BLaER1 treated with 17β-estradiol and CSF1 and Interleukin-3, amounts not matched to agents 10 nM and 100 nM (cell line): ENCODE results near the gene TCP11X2.
"Not testable (repeated sequence)": the region's sequence is repeated elsewhere in the genome, so short reads cannot be mapped to it uniquely, and the experiment has no call there.

Experiments
- H3K27ac ChIP-seq, 11 experiments: shearing (Covaris generic); formaldehyde crosslinking; 2 replicates each; pipeline ENCODE4 v1.8.1; 2022
- H3K27me3 ChIP-seq, 11 experiments: shearing (Covaris generic); formaldehyde crosslinking; 2 replicates each; pipeline ENCODE4 v1.8.1; 2022
- H3K36me3 ChIP-seq, 11 experiments: shearing (Covaris generic); formaldehyde crosslinking; 2 replicates each; pipeline ENCODE4 v1.8.1; 2022
- H3K4me1 ChIP-seq, 10 experiments: shearing (Covaris generic); formaldehyde crosslinking; 2 replicates each; pipeline ENCODE4 v1.8.1; 2022
- H3K4me2 ChIP-seq, 11 experiments: shearing (Covaris generic); formaldehyde crosslinking; 2 replicates each; pipeline ENCODE4 v1.8.1; 2022
- H3K4me3 ChIP-seq, 10 experiments: shearing (Covaris generic); formaldehyde crosslinking; 2 replicates each; pipeline ENCODE4 v1.8.1; 2022
- H3K9ac ChIP-seq, 11 experiments: shearing (Covaris generic); formaldehyde crosslinking; 2 replicates each; pipeline ENCODE4 v1.8.1; 2022
- H3K9me3 ChIP-seq, 11 experiments: shearing (Covaris generic); formaldehyde crosslinking; replicated peaks in 1 of 11; 2 replicates each; pipeline ENCODE4 v1.8.1; 2022
- H4K20me1 ChIP-seq, 11 experiments: shearing (Covaris generic); formaldehyde crosslinking; 2 replicates each; pipeline ENCODE4 v1.8.1; 2022
- Cebpa-rat ChIP-seq, 11 experiments: shearing (Covaris generic); IDR thresholded peaks; 2 replicates each; pipeline ENCODE4 v1.8.1; 2022

Gene TCP11X2

GRCh38 chrX:102471762-102472220 lies at the start of gene TCP11X2:
Gene TCP11X2 (minus strand): TSS chrX:102471812.
- H3K27ac ChIP-seq, H3K4me3 ChIP-seq, H3K9me3 ChIP-seq, H4K20me1 ChIP-seq, H3K36me3 ChIP-seq, H3K4me1 ChIP-seq, H3K27me3 ChIP-seq, H3K4me2 ChIP-seq, H3K9ac ChIP-seq: not testable (repeated sequence)

- TF ChIP-seq Cebpa-rat (IDR thresholded peaks at IDR 0.05) = no peak
- peak overlapping the region in 10 of 11 experiments; percentile 9 to 69 (median 46); a peak in 11 of 22 replicates for H3K4me2 ChIP-seq
- no peak overlapping the region for H3K9ac ChIP-seq
- H3K9me3 ChIP-seq = peaks cover 0 to 5% (median 0%) of the 10 kb centered on the region in 11 experiments; a peak in 1 of 22 replicates
- no peak overlapping the region for H3K27ac ChIP-seq
- no peak overlapping the region for H3K4me3 ChIP-seq
- H4K20me1 ChIP-seq = no peaks in the 10 kb centered on the region
- peaks cover 0 to 7% (median 0%) of the 10 kb centered on the region in 11 experiments; a peak in 3 of 22 replicates for H3K27me3 ChIP-seq
- peaks cover 0 to 7% (median 0%) of the 10 kb centered on the region in 10 experiments; a peak in 2 of 20 replicates for H3K4me1 ChIP-seq
- peaks cover 0 to 16% (median 0%) of the 10 kb centered on the region in 11 experiments; a peak in 5 of 22 replicates for H3K36me3 ChIP-seq
Observed at GRCh38 chrX:102517326-102517725, 45.7 kb upstream of the TCP11X2 start.

- Histone ChIP-seq H3K4me1 (peaks cover 0 to 7% (median 0%) of the 10 kb centered on the region in 10 experiments; a peak in 2 of 20 replicates), H3K4me2 (peak within 1 kb of the TSS; percentile 65 to 92 (median 79)), H4K20me1 (no peaks in the 10 kb centered on the region), H3K36me3 (peaks cover 0 to 20% (median 0%) of the 10 kb centered on the region in 11 experiments; a peak in 5 of 22 replicates), H3K27ac (peak within 1 kb of the TSS in 8 of 11 experiments; percentile 65 to 77 (median 72); a peak in 14 of 22 replicates), H3K9me3 (peaks cover 0 to 5% (median 0%) of the 10 kb centered on the region in 11 experiments; a peak in 1 of 22 replicates), H3K9ac (peak within 1 kb of the TSS; percentile 2 to 81 (median 76); a peak in 20 of 22 replicates), H3K27me3 (peaks cover 0 to 7% (median 0%) of the 10 kb centered on the region in 11 experiments; a peak in 3 of 22 replicates), H3K4me3 (peak within 1 kb of the TSS; percentile 51 to 70 (median 64))
- no peak for TF ChIP-seq Cebpa-rat (IDR thresholded peaks at IDR 0.05)
Observed at GRCh38 chrX:102515975-102516941, 44.6 kb upstream of the TCP11X2 start, which contains the start of gene TMSB15A. Gene TMSB15A (minus strand): TSS chrX:102516739.

GRCh38 chrX:102514536-102514935 lies 42.9 kb upstream of the TCP11X2 start:
- Histone ChIP-seq H3K27ac (no peak overlapping the region), H3K9ac (no peak overlapping the region), H3K9me3 (peaks cover 0 to 5% (median 0%) of the 10 kb centered on the region in 11 experiments; a peak in 1 of 22 replicates), H3K36me3 (peaks cover 0 to 20% (median 0%) of the 10 kb centered on the region in 11 experiments; a peak in 5 of 22 replicates), H3K27me3 (peaks cover 0 to 7% (median 0%) of the 10 kb centered on the region in 11 experiments; a peak in 3 of 22 replicates), H4K20me1 (no peaks in the 10 kb centered on the region), H3K4me2 (no peak overlapping the region), H3K4me3 (no peak overlapping the region), H3K4me1 (peaks cover 0 to 7% (median 0%) of the 10 kb centered on the region in 10 experiments; a peak in 2 of 20 replicates)
- no peak for TF ChIP-seq Cebpa-rat (IDR thresholded peaks at IDR 0.05)

- no peak overlapping the region for H3K27ac ChIP-seq
- H3K4me2 ChIP-seq = no peak overlapping the region
- TF ChIP-seq Cebpa-rat (IDR thresholded peaks at IDR 0.05) = no peak
- no peaks in the 10 kb centered on the region for H4K20me1 ChIP-seq
- H3K9ac ChIP-seq = no peak overlapping the region
- H3K9me3 ChIP-seq = peaks cover 24 to 35% (median 28%) of the 10 kb centered on the region in 11 experiments
- H3K36me3 ChIP-seq = no peaks in the 10 kb centered on the region
- no peak overlapping the region for H3K4me3 ChIP-seq
- no peaks in the 10 kb centered on the region for H3K27me3 ChIP-seq
- no peaks in the 10 kb centered on the region for H3K4me1 ChIP-seq
Observed at GRCh38 chrX:102498732-102499131, 27.1 kb upstream of the TCP11X2 start.

- no peak for TF ChIP-seq Cebpa-rat (IDR thresholded peaks at IDR 0.05)
Observed at GRCh38 chrX:102491766-102492165, 20.2 kb upstream of the TCP11X2 start.

GRCh38 chrX:102478765-102479164 lies 7.2 kb upstream of the TCP11X2 start:
- not testable (repeated sequence) for H3K27me3 ChIP-seq, H3K4me2 ChIP-seq, H3K9me3 ChIP-seq, H3K9ac ChIP-seq, H3K27ac ChIP-seq, H3K36me3 ChIP-seq, H3K4me3 ChIP-seq, H3K4me1 ChIP-seq, H4K20me1 ChIP-seq

More at GRCh38 chrX:102491766-102492165, 20.2 kb upstream of the TCP11X2 start:
- Histone ChIP-seq H3K9me3 (peaks cover 13 to 18% (median 15%) of the 10 kb centered on the region in 11 experiments), H4K20me1 (no peaks in the 10 kb centered on the region), H3K27me3 (no peaks in the 10 kb centered on the region), H3K27ac (no peak overlapping the region), H3K4me1 (no peaks in the 10 kb centered on the region), H3K4me3 (no peak overlapping the region), H3K36me3 (no peaks in the 10 kb centered on the region; a peak in 1 of 22 replicates), H3K9ac (no peak overlapping the region), H3K4me2 (no peak overlapping the region)

- not testable (repeated sequence) for H3K4me2 ChIP-seq, H3K36me3 ChIP-seq, H3K9ac ChIP-seq, H4K20me1 ChIP-seq, H3K27me3 ChIP-seq, H3K4me1 ChIP-seq, H3K4me3 ChIP-seq, H3K9me3 ChIP-seq, H3K27ac ChIP-seq
Observed at GRCh38 chrX:102470215-102470614, 1.4 kb downstream of the TCP11X2 start.

- not testable (repeated sequence) for H3K4me2 ChIP-seq, H3K9me3 ChIP-seq, H4K20me1 ChIP-seq, H3K36me3 ChIP-seq, H3K4me1 ChIP-seq, H3K27ac ChIP-seq, H3K9ac ChIP-seq, H3K27me3 ChIP-seq, H3K4me3 ChIP-seq
Observed at GRCh38 chrX:102458615-102459014, 13.0 kb downstream of the TCP11X2 start.

GRCh38 chrX:102439908-102440307 lies 31.7 kb downstream of the TCP11X2 start, which contains the start of gene NXF2B:
Gene NXF2B (minus strand): TSS chrX:102440008. CDS start chrX:102380036, 59,972 bp downstream.
- not testable (repeated sequence) for H3K4me2 ChIP-seq, H4K20me1 ChIP-seq, H3K27ac ChIP-seq, H3K4me3 ChIP-seq, H3K9me3 ChIP-seq, H3K27me3 ChIP-seq, H3K4me1 ChIP-seq, H3K9ac ChIP-seq, H3K36me3 ChIP-seq

- H3K27ac ChIP-seq, H3K4me2 ChIP-seq: not testable (repeated sequence)
Observed at GRCh38 chrX:102414493-102414892, 57.1 kb downstream of the TCP11X2 start.

More at GRCh38 chrX:102414493-102414892, 57.1 kb downstream of the TCP11X2 start:
- not testable (repeated sequence) for H3K4me3 ChIP-seq, H3K36me3 ChIP-seq, H3K27me3 ChIP-seq, H3K9ac ChIP-seq, H3K4me1 ChIP-seq, H4K20me1 ChIP-seq, H3K9me3 ChIP-seq
